Epithelial cell of umbilical artery (primary cell): ENCODE measurements around the gene LRRC15. TPM values are rescaled to one million over a fixed set of nuclear protein-coding genes. Genes with fewer than 3 reads are reported as not detected.

Experiments used
- total RNA-seq: library from RNA; depleted of rRNA; stranded (reverse); fragments of >200 nt; gene quantifications from 2 replicates; pipeline ENCODE4 v1.2.3, GENCODE V29; 2014

LRRC15 gene
- not detected in 2 replicates for total RNA-seq

GRCh38 chr3:194369522-194370279 lies at the start of gene LRRC15:
LRRC15 (minus strand) TSS chr3:194369743; CDS start chr3:194361043, 8,700 bp downstream.

DNA sequence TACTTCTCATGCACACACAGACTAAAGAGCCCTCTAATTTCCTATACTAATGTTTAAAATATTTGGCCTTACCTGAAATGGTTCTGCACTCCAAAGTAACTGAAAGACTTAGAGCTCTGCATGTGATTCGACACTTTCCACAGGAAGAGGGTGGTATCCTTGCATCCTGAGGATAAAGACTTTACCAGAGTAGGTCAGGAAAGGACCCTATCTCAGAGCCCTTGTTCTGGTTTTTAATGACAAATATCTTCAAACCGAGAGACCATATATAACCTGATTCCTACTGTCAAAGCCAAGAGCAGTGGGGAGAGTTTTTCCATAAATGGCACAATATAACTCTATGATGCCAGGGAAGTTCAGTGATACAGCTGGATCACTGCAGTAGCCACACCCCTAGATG lies 29.6 kb upstream of the LRRC15 start, which contains the start of gene GP5:
TSS of gene GP5 (minus strand) at position 101 of the 400 bp plus-strand sequence. CDS start 984 bp downstream, outside the sequence.

DNA sequence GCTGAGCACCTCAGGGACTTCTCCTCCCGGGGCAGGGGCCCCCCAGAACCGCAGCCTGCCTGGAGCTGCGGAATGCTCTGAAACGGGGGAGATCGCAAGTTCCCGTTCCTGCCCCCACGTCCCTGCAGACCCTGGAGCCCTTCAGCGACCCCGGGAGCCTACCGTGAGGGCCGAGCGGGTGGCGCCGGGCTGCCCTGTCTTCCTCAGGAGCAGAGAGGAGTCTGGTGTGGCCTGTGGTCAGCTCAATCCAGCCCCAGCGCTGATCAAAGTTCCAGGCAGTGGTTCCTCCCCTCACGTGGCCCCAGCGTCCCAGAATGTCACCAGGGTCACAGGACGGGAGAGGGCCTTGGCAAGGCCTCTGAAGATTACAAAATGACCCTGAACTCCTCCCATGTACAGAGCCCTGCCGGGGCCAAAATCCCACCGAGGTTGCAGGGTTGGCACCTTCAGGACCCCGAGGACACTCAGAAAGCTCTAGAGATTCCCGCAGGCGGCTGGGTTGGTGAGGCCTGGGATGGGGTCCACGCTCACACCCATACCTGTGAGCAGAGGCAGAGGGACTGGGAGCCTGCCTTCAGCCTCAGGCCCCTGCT lies 18.4 kb downstream of the LRRC15 start, which contains the start of gene CPN2:
TSS of gene CPN2 (minus strand) at position 249 of the 593 bp plus-strand sequence. CDS start 8,626 bp downstream, outside the sequence.

Other genes starting within 250 kb of the LRRC15 start
- 38.9 and 42.6 TPM in 2 replicates for gene HES1, start 233.6 kb downstream of the LRRC15 start, total RNA-seq
- gene CPN2, start 18.4 kb downstream of the LRRC15 start, total RNA-seq: not detected in 2 replicates
- gene GP5, start 29.5 kb upstream of the LRRC15 start, total RNA-seq: not detected in 2 replicates
- 134 and 169 TPM in 2 replicates for gene ATP13A3, start 117.3 kb upstream of the LRRC15 start, total RNA-seq